Middle frontal gyrus (tissue), 1 donor: Measurements from ENCODE around the gene SLC6A3.

Source experiments
- DNase-seq: peaks from one replicate; pipeline ENCODE4 v3.0.0-alpha.2; 2015; ENCODE audit warnings: low spot score; ENCODE audit errors: extremely low spot score

The SLC6A3 gene

DNA sequence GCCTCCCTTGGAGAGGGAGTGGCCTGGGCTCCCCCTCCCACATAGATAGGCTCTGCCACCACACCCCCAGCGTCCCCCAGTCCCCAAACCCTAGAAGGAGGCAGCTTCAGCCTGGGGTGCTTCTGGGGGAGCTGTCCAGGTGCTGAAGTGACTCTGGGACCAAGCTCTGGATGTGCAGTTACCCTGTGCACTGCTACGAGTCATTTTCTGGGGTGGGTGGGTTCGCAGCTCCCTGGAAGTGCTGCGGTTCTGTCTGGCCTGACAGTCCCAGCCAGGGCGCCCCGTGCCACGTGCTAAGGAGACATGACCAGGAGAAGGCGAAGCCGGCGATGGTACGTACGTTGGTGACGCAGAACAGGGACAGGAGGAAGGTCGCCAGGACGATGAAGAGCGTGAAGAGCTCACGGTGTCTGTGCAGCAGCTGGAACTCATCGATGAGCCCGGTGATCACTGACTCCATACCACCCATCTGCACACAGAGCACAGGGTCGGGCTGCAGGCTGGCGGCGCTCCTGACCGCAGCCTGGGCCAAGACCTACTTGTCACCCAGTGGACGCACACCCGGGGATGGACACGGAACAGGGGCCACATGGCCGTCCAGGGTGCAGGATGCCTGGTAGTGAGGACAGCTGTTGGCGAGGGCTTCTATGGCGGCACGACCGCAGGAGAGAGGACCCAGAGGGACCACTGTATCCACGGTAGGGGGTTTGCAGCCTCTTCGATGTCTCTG lies 35.7 kb downstream of the SLC6A3 start:
- no peak for DNase-seq

DNA sequence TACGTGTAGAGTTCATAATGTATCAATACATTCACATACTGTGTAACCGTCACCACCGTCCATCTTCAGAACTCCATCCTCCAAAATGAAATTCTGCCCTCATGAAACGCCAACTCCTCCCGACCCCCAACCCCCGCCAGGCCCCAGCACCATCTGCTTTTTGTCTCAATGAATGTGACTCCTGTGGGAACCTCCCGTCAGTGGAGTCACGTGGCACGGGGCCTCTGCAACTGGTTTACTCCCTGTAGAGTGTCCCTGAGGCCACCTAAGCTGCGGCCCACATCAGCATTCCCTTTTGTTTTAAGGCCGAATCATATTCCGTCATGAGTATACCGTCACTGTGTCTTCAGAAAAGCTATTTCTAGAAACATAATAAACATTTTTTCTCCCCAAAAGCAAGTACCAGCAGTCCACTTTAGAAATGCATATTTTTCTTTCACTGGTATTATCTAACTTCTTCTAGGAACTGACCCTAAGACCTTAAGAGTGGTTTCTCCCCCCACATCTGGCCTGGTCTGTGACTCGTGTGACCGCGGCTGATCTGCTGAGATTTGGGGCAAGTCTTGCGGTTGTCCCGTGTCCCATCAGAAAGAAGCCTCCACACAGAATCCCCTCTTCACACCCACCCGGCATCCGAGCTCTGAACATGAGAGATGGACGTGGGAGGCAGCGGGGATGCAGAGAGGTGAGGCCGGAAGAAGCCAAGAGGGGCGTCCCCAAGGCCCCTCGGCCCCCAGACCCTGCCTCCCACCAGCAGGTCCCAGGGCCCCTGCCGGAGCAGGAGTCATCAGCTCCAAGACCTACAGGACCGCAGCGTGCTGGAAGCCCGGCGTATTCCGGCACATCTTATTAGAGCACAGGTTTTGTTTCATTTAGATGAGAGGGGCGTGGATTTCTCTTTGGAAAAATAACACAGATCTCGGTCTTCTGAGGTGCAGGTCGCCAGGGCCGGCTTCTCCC lies 38.3 kb downstream of the SLC6A3 start:
- no peak for DNase-seq

GRCh38 chr5:1405539-1406530 lies 39.4 kb downstream of the SLC6A3 start:
- DNase-seq, result no peak

DNA sequence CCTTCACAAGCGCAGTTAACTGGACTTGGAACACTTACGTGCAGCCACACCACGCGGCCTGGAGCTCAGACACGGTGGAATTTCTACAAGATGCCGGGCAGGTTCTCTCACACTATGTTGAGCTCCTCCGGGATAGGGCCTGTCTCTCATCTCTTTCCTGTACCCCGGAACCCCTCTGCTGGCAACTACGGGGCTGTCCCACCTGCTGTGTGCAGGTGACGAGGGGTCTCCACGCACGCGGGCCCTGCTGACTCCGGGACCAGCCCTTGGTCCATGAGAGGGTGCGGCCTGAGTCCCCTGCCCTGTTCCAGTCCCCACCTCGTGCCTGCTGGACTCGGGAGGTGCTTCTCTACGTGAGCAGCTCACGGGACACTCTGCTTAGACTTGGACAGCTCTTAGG lies 40.1 kb downstream of the SLC6A3 start:
- DNase-seq, result no peak

GRCh38 chr5:1404062-1404461 lies 41.2 kb downstream of the SLC6A3 start:
- no peak for DNase-seq

DNA sequence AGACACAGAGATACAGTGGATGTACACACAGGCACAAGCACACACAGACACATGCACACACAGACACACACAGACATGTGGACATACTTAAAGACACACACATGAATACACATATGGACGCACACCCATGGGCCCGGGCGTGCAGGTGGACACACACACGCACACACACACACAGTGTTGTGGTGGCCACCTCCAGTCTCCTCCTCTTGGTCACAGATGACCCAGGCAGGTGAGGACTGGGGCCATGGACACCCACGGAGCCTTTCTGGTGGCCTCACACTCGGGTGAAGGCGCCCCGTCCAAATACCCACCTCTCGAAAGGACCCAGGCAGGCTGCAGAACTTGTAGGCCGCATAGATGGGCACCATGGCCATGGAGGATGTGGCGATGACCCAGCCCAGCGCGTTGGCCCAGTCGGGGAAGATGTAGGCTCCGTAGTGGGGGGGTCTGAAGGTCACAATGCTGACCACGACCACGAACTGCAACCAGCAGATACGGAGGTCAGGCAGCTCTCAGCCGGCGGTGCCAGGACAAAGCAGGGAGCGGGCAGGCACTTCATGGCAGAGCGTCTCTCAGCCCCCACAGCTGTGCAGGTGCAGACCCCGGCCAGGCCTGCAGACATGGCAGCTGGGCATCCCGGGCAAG lies 42.5 kb downstream of the SLC6A3 start:
- no peak for DNase-seq

GRCh38 chr5:1401536-1402138 lies 43.6 kb downstream of the SLC6A3 start:
- no peak for DNase-seq

GRCh38 chr5:1400936-1401335 lies 44.3 kb downstream of the SLC6A3 start:
- no peak for DNase-seq

- DNase-seq, result no peak
Observed at GRCh38 chr5:1400211-1400855, 44.9 kb downstream of the SLC6A3 start.

GRCh38 chr5:1399737-1400136 lies 45.5 kb downstream of the SLC6A3 start:
- no peak for DNase-seq

- no peak for DNase-seq
Observed at GRCh38 chr5:1396293-1396816, 48.9 kb downstream of the SLC6A3 start.

GRCh38 chr5:1394881-1395860 lies 50.1 kb downstream of the SLC6A3 start:
- DNase-seq, result no peak

GRCh38 chr5:1393571-1394501 lies 51.4 kb downstream of the SLC6A3 start:
- DNase-seq, result no peak

- DNase-seq, result no peak
Observed at GRCh38 chr5:1392801-1393565, 52.3 kb downstream of the SLC6A3 start.

DNA sequence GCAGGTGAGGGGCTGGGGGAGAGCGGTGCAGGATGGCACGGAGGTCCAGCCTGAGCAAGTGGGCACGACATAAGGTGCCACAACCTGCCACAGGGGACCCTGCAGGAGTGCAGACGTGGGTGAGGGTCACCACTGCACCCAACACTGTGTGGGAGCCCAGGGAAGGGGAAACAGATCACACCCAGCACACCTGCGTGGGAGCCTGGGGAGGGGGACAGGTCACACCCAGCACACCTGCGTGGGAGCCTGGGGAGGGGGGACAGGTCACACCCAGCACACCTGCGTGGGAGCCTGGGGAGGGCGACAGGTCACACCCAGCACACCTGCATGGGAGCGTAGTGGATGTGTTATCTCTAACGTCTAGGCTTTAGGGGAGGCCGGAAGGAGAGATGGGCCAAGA lies 53.0 kb downstream of the SLC6A3 start:
- DNase-seq, result no peak

DNA sequence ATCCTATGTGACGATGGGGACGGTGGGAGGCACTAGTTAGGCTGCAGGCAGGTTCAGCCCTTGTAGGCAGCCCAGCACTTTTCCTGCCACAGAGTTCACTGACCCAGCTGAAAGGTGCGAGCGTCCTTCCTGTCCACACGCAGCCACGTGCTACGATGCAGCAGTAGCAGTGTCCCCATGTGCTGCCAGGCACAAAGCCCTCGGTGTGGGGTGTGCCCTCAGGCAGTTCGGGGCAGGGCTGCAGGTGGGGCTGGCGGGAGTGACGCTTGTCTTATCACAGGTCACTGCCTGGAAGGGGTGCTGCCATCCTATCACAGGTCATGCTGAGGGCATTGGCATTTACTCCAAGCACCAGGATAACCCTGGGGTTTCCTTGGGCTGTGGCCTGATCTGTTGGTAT lies 53.5 kb downstream of the SLC6A3 start:
- DNase-seq, result no peak
